Loucy (cell line): Measurements from ENCODE around the gene F11R.

Experiments used
- CTCF ChIP-seq: fragments of 200-600 bp; sonication (generic); conservative IDR thresholded peaks from 2 replicates; pipeline ENCODE4 v1.5.1; 2014; ENCODE audit warnings: mild to moderate bottlenecking, antibody characterized with exemption, low read length
- EZH2phosphoT487 ChIP-seq: fragments of 200-600 bp; IDR thresholded peaks from 2 replicates; pipeline ENCODE4 v1.6.1; 2018; ENCODE audit warnings: antibody characterized with exemption, mild to moderate bottlenecking, moderate library complexity, borderline replicate concordance

- TF ChIP-seq CTCF = no peak
- no peak for TF ChIP-seq EZH2phosphoT487
These were observed 11.2 kb downstream of the F11R start for GRCh38 chr1:161009602-161010211.
